Breast epithelium (tissue), 4 donors: ENCODE results near the gene HEXIM1. TPM values are rescaled to one million over a fixed set of nuclear protein-coding genes. Genes with fewer than 3 reads are reported as not detected.

ENCODE experiments used
- DNase-seq, 2 donors: peaks; one replicate each; pipeline ENCODE4 v3.0.0-alpha.2; 2019; ENCODE audit warnings: low spot score in 2 of 2
- H3K27ac ChIP-seq, 2 donors: fragments of 200-600 bp; sonication (generic) in 1 of 2; one replicate each; pipeline ENCODE4 v1.5.1; 2016 to 2019; ENCODE audit warnings: mild to moderate bottlenecking in 1 of 2
- H3K27me3 ChIP-seq, 2 donors: fragments of 200-600 bp; sonication (generic) in 1 of 2; one replicate each; pipeline versions ENCODE4 v1.5.1 to v1.6.0; 2017 to 2019; ENCODE audit warnings: control low read depth in 1 of 2, mild to moderate bottlenecking in 1 of 2
- H3K36me3 ChIP-seq: fragments of 200-600 bp; one replicate; pipeline ENCODE4 v1.5.1; 2019
- H3K4me1 ChIP-seq, 2 donors: fragments of 200-600 bp; sonication (generic); one replicate each; pipeline ENCODE4 v1.5.1; 2016 to 2019; ENCODE audit warnings: control low read depth in 1 of 2
- H3K4me3 ChIP-seq, 3 donors: fragments of 200-600 bp; sonication (generic); 1 replicate in 2 of 3; 2 replicates in 1 of 3; pipeline ENCODE4 v1.5.1; 2016 to 2019; ENCODE audit warnings: mild to moderate bottlenecking in 3 of 3, moderate library complexity in 2 of 3
- H3K9me3 ChIP-seq, 2 donors: fragments of 200-600 bp; sonication (generic) in 1 of 2; one replicate each; pipeline ENCODE4 v1.5.1; 2016 to 2019; ENCODE audit warnings: control low read depth in 1 of 2
- CTCF ChIP-seq, 3 donors: fragments of 450-650 bp; IDR thresholded peaks; one replicate each; pipeline ENCODE4 v1.5.1; 2016 to 2017; ENCODE audit warnings: antibody characterized with exemption in 3 of 3, mild to moderate bottlenecking in 3 of 3, moderate library complexity in 3 of 3
- POLR2A ChIP-seq: fragments of 450-650 bp; IDR thresholded peaks from one replicate; pipeline ENCODE4 v1.6.1; 2016; ENCODE audit warnings: antibody characterized with exemption, mild to moderate bottlenecking, moderate library complexity
- POLR2AphosphoS5 ChIP-seq, 3 donors: sonication (generic); formaldehyde crosslinking; IDR thresholded peaks; one replicate each; pipeline ENCODE4 v1.6.1; 2017; ENCODE audit warnings: antibody characterized with exemption in 3 of 3
- intact Hi-C: fragments of 100-400 bp; cut with DNase I; formaldehyde crosslinking; loops from one replicate; pipeline ENCODE4 v1.15.1; 2023; ENCODE audit warnings: low total_unique reads
- total RNA-seq, 3 donors: library from RNA; depleted of rRNA; stranded (reverse); fragments of >200 nt; gene quantifications; one replicate each; pipeline ENCODE4 v1.1.0, GENCODE V29; 2016

The HEXIM1 gene
- total RNA-seq, 3 donors from 2014 or later: 21.3 to 35.6 (median 33.4) TPM

DNA sequence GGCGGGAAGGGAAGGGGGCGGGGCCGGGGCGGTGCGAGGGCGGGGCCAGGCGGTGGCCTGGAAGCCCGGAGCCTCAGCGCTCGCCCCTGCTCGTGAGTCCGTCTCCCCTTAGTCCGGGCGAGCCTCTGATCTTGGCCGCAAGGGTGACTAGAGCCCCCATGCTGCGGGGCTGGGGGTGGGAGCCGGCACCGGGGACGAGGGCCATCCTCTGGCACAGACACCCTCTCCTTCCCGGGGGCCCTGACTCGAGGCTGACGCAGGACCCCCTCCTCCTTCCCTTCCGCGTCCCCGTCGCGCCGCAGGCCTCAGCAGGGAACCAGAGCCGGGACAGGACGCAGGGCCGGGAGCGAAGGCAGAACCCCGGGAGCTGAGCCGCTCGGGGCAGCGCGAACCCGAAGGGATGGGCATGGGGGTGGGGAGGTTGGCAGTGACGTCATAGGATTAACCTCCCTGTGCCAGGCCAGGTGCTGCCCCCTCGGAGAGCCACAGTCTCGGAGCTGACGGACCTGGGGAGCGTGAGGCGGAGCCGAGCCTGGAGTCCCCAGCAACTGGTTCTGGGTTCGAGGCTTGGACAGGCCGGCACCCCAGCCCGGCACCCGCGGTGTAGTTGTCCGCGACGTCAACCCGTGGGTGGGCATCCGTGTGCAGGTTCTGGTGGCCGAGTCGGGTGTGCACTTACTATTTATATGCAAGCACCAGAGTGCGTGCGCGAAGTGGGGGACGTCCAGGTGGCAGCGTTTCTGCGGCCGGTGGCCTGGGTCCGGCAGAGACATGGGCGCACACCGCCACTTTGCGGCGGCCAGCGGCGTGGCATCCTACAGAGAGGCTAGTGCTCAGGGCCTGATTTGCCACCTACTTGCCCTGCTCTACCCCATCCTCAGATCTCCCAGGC, 15.5 kb upstream of the HEXIM1 start:
- no peaks in the 10 kb centered on the region for H3K36me3 ChIP-seq
- H3K9me3 ChIP-seq: no peaks in the 10 kb centered on the region
- peak overlapping the region; percentile 91 to 97 (median 95) for H3K4me3 ChIP-seq
- peak overlapping the region; percentile 99 for H3K27ac ChIP-seq
- H3K4me1 ChIP-seq: peaks cover 15 to 18% of the 10 kb centered on the region in 2 donors
- H3K27me3 ChIP-seq: no peaks in the 10 kb centered on the region
- peak; percentile 81 to 94 (median 91) for TF ChIP-seq CTCF (IDR thresholded peaks at IDR 0.05)
- TF ChIP-seq POLR2A: peak; percentile 69
- peak; percentile 33 to 90 (median 55) for TF ChIP-seq POLR2AphosphoS5 (IDR thresholded peaks at IDR 0.05)
- intact Hi-C loops: loop anchor here (10.0 kb wide), 1 partner anchor 1612 kb away; no protein-coding TSS in a partner anchor
- DNase-seq: peak; percentile 83 to 88

GRCh38 chr17:45135192-45135977, 12.9 kb upstream of the HEXIM1 start, which contains the start of gene ACBD4:
TSS of gene ACBD4 (plus strand) at chr17:45135687. CDS start at chr17:45136145, 458 bp downstream.
- Histone ChIP-seq H3K27me3 (no peaks in the 10 kb centered on the region), H3K4me3 (peak within 1 kb of the TSS; percentile 74), H3K27ac (peak within 1 kb of the TSS; percentile 82 to 92), H3K4me1 (peaks cover 6 to 8% of the 10 kb centered on the region in 2 donors), H3K36me3 (no peaks in the 10 kb centered on the region), H3K9me3 (no peaks in the 10 kb centered on the region)
- DNase-seq: peak; percentile 96 to 97
- intact Hi-C loops: loop anchor here (5.0 to 10.0 kb wide), 2 partner anchors 62 to 1609 kb away; no protein-coding TSS in a partner anchor
- peak; percentile 84 to 94 (median 94) for TF ChIP-seq POLR2AphosphoS5 (IDR thresholded peaks at IDR 0.05)
- TF ChIP-seq CTCF (IDR thresholded peaks at IDR 0.05): peak; percentile 100
- peak; percentile 53 for TF ChIP-seq POLR2A

- peak overlapping the region; percentile 82 to 92 for H3K27ac ChIP-seq
- H3K36me3 ChIP-seq: no peaks in the 10 kb centered on the region
- no peak for TF ChIP-seq CTCF (IDR thresholded peaks at IDR 0.05)
- no peak for TF ChIP-seq POLR2AphosphoS5 (IDR thresholded peaks at IDR 0.05)
- no peak for TF ChIP-seq POLR2A
- peak overlapping the region; percentile 74 for H3K4me3 ChIP-seq
- H3K27me3 ChIP-seq: no peaks in the 10 kb centered on the region
- DNase-seq: no peak
- no peaks in the 10 kb centered on the region for H3K9me3 ChIP-seq
- intact Hi-C loops: loop anchor here (5.0 to 10.0 kb wide), 2 partner anchors 61 to 1609 kb away; no protein-coding TSS in a partner anchor
- peaks cover under 1 to 8% of the 10 kb centered on the region in 2 donors for H3K4me1 ChIP-seq
Measured at GRCh38 chr17:45135978-45136791, 12.1 kb upstream of the HEXIM1 start.

DNA sequence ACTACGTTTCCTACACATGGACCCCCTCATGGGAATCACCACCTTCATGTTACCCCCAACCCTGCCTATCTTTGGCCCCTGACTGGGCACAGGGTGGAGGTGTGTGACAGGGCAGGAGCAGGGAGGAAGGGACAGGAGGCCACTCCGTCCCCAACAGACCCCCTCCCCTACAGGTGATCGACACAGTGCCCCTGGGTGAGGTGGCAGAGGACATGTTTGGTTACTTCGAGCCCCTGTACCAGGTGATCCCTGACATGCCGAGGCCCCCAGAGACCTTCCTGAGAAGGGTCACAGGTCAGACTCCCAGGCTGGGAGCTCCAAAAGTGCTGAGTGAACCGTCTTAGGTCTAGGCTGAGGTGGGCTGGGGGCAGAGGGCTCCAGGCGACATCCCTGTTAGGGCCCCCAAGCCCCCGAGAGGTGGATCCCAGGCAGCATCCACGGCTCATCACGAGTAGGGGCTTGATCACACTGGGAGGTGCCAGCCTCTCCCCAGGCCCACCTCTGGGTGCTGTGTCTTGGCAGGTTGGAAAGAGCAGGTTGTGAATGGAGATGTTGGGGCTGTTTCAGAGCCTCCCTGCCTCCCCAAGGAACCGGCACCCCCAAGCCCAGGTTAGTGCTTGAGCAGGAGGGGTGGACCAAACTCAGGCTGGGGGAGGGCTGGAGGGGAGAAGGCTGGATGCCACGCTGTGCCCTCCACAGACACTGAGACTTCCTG, 11.3 kb upstream of the HEXIM1 start:
- H3K27ac ChIP-seq: no peak overlapping the region
- peaks cover 0 to 8% of the 10 kb centered on the region in 2 donors for H3K4me1 ChIP-seq
- peak overlapping the region in 1 of 3 donors; percentile 74 for H3K4me3 ChIP-seq
- no peaks in the 10 kb centered on the region for H3K9me3 ChIP-seq
- intact Hi-C loops: loop anchor here (5.0 to 10.0 kb wide), 2 partner anchors 60 to 1608 kb away; no protein-coding TSS in a partner anchor
- H3K27me3 ChIP-seq: no peaks in the 10 kb centered on the region
- TF ChIP-seq POLR2A (no peak), CTCF (IDR thresholded peaks at IDR 0.05) (no peak), POLR2AphosphoS5 (IDR thresholded peaks at IDR 0.05) (no peak)
- no peak for DNase-seq
- no peaks in the 10 kb centered on the region for H3K36me3 ChIP-seq
